ENCODE measurements around the gene PRCD.

Gene PRCD

DNA sequence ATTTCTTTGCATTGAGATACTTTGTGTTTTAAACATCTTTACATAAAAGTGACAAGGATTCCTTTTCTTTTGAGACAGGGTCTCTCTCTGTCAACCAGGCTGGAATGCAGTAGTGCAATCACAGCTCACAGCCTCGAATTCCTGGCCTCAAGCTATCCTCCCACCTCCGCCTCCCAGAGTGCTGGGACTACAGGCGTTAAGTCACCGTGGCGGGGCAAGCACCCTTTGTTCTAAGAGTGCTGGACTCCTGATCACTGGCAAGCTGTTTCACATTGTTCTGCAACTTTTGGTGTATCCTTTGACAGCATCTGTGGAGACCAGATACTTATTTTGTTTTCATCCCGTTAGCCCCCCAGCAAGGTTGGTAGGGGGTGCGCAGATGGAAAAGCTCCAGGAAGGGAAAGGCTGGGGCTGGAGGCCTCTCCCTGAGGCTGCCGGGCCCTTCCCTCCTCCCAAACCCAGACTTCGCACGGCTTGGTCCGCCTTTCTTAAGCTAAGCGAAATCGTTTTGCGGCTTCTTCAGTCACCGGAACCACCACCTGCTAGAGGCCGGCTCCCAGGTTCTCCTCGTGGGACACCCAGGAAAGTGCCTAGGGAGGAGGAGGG, 44.7 kb downstream of the PRCD start:
- Histone ChIP-seq H3K4me1 (ENCODE audit: control insufficient read depth in 1 of 2, insufficient read depth in 2 of 2, low read length in 2 of 2) (peaks cover 0 to 24% of the 10 kb centered on the region in 2 donors), H3K27ac (ENCODE audit: low read length) (no peak overlapping the region)

DNA sequence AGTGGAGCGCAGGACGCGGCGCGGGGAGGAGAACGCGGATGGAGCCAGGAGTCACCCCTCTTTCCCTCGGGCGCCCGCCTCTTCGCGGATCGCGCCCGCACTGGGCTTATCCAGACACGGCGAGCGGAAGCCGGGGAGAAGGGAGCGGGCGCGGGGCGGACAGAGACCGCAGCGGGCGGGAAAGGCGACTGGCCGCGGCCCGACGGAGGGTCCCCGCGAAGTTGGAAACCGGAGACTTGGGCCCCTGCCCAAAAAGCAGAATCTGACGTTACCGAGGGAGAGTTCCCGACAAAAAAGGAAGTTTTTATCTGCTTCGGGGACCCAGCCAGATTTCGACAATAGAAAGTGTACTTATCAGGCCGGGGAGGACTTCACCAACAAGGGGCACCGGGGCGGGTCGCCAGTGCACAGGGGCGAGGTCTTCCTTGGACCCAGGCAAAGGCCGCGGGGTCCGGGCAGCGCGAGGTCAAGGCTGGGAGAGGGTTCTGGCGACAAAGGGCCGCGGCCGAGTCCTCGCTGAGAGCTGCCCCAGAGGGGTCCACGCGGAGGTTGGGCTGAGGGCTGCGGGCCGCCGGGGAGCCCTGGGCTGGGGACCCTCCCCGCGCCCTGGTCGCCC, 45.3 kb downstream of the PRCD start:
- H3K27me3 ChIP-seq (ENCODE audit: low read depth, low read length) = peaks cover 17% of the 10 kb centered on the region
- no peak overlapping the region for H3K27ac ChIP-seq (ENCODE audit: low read length)
- H3K9me3 ChIP-seq (ENCODE audit: control insufficient read depth in 1 of 2, low read length in 2 of 2) = no peaks in the 10 kb centered on the region
- no peaks in the 10 kb centered on the region for H3K36me3 ChIP-seq (ENCODE audit: control insufficient read depth in 1 of 2, insufficient read depth in 2 of 2, low read length in 2 of 2)
- peak overlapping the region; percentile 52 to 78 for H3K4me3 ChIP-seq (ENCODE audit: low read depth in 1 of 2, low read length in 2 of 2)
- H3K4me1 ChIP-seq (ENCODE audit: control insufficient read depth in 1 of 2, insufficient read depth in 2 of 2, low read length in 2 of 2) = peaks cover 0 to 24% of the 10 kb centered on the region in 2 donors

More for the DNA sequence above, 44.7 kb downstream of the PRCD start:
- no peaks in the 10 kb centered on the region for H3K36me3 ChIP-seq (ENCODE audit: control insufficient read depth in 1 of 2, insufficient read depth in 2 of 2, low read length in 2 of 2)
- peaks cover 17% of the 10 kb centered on the region for H3K27me3 ChIP-seq (ENCODE audit: low read depth, low read length)
- peaks cover 0 to 2% of the 10 kb centered on the region in 2 donors for H3K9me3 ChIP-seq (ENCODE audit: control insufficient read depth in 1 of 2, low read length in 2 of 2)
- H3K4me3 ChIP-seq (ENCODE audit: low read depth in 1 of 2, low read length in 2 of 2) = peak overlapping the region; percentile 52 to 78

DNA sequence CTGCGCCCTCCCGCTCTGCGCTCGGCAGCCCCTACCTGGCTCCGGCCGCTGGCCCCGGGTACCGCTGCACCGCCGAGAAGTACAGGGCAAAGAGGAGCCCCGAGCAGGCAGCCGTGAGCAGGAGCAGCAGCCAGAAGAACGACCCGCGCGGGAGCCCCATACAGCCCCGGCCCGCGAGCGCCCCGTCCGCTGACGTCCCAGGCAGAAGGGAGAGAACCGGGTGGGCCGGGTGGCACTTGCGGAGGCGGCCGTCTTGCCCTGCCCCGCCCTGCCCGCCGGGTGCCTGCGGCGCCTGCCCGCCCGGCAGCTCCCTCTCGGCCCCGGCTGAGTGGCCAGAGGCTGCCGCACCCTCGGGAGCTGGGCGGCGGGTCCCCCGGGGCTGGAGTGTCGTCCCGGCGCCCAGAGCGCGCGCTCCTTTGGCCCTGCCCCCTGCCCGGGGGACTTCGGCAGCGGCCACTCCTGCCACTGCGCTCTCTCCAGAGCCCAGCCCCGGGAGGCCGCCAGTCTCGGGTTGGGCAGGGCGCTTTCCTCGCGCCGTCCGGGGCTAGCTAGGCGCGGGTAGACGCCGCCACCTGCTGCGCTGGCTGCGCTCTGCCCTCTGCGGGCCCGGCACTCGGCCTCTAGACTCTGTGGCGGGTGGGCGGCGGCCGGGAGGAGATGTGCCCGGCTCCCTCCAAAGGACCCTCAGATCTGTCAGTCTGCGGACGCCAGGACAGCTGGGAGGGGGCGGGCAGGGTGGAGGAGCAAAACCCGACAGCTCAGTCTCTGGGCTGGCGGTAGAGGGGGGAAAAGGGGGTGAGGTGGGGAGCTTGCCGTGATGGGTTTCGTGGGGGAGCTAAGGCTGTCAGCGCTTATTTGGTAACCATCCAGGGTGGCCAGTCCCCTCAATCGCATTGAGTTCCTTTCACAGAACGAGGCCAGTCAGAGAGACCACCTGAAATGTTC, 46.1 kb downstream of the PRCD start, which contains the start of gene ST6GALNAC2:
Gene ST6GALNAC2, minus strand, starts transcription at position 212 of the 945 bp plus-strand sequence. Its CDS starts 52 bp downstream, at position 160.
- H3K36me3 ChIP-seq (ENCODE audit: control insufficient read depth in 1 of 2, insufficient read depth in 2 of 2, low read length in 2 of 2) = no peaks in the 10 kb centered on the region
- no peaks in the 10 kb centered on the region for H3K9me3 ChIP-seq (ENCODE audit: control insufficient read depth in 1 of 2, low read length in 2 of 2)
- peak within 1 kb of the TSS; percentile 52 to 78 for H3K4me3 ChIP-seq (ENCODE audit: low read depth in 1 of 2, low read length in 2 of 2)
- H3K27me3 ChIP-seq (ENCODE audit: low read depth, low read length) = peaks cover 17% of the 10 kb centered on the region
- H3K27ac ChIP-seq (ENCODE audit: low read length) = no peak within 1 kb of the TSS
- H3K4me1 ChIP-seq (ENCODE audit: control insufficient read depth in 1 of 2, insufficient read depth in 2 of 2, low read length in 2 of 2) = peaks cover 0 to 24% of the 10 kb centered on the region in 2 donors

DNA sequence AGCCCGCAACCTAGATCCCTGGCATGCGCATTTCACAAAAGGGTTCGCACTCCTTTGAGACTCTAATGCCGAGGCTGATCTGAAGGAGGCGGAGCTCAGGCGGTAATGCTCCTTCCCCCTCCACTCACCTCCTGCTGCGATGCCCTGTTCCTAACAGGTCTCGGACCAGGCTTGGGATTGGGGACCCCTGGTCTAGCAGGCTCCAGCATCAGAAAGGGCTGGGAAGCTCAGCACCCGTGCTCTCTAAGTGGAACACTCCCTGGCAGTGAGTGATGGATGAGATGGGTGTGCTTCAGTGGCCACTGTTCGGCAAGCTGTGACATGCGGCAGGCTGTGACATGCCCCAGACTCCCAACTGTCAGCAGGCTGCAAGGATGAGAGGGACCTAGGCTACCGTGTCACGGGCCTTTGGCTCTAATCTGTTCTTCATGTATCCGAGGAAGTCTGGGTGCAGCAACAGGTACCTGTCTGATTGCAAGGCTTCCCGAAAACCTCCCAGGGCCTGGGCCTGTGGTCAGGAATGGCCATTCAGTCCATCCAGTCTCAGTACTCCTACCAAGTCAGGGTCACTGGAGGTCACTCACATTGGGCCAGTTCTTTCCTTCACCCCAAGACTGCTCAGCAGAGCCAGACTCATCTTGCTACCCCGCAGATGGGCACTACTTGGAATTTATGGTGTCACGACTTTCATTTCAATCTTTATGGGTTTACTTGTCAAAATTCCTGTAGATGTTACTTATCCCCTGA, 47.1 kb downstream of the PRCD start:
- H3K36me3 ChIP-seq (ENCODE audit: control insufficient read depth in 1 of 2, insufficient read depth in 2 of 2, low read length in 2 of 2) = no peaks in the 10 kb centered on the region
- H3K4me1 ChIP-seq (ENCODE audit: control insufficient read depth in 1 of 2, insufficient read depth in 2 of 2, low read length in 2 of 2) = peaks cover 0 to 24% of the 10 kb centered on the region in 2 donors
- H3K27ac ChIP-seq (ENCODE audit: low read length) = no peak overlapping the region
- no peak overlapping the region for H3K4me3 ChIP-seq (ENCODE audit: low read depth in 1 of 2, low read length in 2 of 2)
- H3K27me3 ChIP-seq (ENCODE audit: low read depth, low read length) = peaks cover 17% of the 10 kb centered on the region
- H3K9me3 ChIP-seq (ENCODE audit: control insufficient read depth in 1 of 2, low read length in 2 of 2) = no peaks in the 10 kb centered on the region

DNA sequence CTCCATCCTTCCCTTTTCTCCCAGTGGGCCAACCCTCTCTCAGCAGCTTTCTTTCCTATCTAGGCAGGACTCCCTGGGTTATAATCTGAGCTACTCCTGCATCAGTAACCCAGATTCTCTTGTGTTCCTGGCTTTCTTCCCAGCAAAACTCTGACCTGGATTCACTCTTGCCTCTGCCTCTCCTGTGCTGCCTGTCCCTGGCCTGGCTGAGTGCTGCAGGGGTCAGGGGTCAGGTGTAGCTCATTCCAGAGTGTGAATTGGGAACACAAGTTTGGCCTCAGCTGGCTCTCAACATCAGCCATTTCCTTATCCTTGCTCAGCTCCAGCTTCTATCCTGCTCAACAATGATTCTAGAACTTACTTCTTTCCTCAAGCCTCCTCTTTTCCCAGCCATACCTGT, 48.3 kb downstream of the PRCD start:
- no peak overlapping the region for H3K27ac ChIP-seq (ENCODE audit: low read length)
- H3K9me3 ChIP-seq (ENCODE audit: control insufficient read depth in 1 of 2, low read length in 2 of 2) = no peaks in the 10 kb centered on the region

DNA sequence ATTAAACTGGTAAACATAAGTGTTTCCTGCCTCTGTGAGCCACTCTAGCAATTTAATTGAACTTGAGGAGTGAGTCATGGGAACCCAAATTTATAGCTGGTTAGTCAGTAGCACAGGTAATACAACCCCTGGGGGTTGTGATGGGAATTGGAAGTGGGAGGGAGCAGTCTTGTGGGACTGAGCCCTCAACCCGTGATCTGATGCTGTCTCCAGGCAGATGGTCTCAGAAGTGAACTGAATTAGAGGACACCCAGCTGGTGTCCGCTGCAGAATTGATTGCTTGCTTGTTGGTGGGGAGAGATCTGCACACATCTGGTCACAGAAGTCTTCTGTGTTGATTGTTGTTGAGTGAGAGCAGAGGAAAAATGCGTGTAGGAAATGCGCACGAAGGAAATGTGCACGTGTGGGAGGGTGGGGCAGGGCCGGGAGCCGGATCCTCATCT, 53.6 kb downstream of the PRCD start:
- Histone ChIP-seq H3K27ac (ENCODE audit: low read length) (no peak overlapping the region), H3K27me3 (ENCODE audit: low read depth, low read length) (no peaks in the 10 kb centered on the region), H3K9me3 (ENCODE audit: control insufficient read depth in 1 of 2, low read length in 2 of 2) (no peaks in the 10 kb centered on the region), H3K4me3 (ENCODE audit: low read depth in 1 of 2, low read length in 2 of 2) (no peak overlapping the region), H3K4me1 (ENCODE audit: control insufficient read depth in 1 of 2, insufficient read depth in 2 of 2, low read length in 2 of 2) (no peaks in the 10 kb centered on the region), H3K36me3 (ENCODE audit: control insufficient read depth in 1 of 2, insufficient read depth in 2 of 2, low read length in 2 of 2) (no peaks in the 10 kb centered on the region)

More for the DNA sequence above, 48.3 kb downstream of the PRCD start:
- H3K4me1 ChIP-seq (ENCODE audit: control insufficient read depth in 1 of 2, insufficient read depth in 2 of 2, low read length in 2 of 2) = peaks cover 0 to 24% of the 10 kb centered on the region in 2 donors
- H3K36me3 ChIP-seq (ENCODE audit: control insufficient read depth in 1 of 2, insufficient read depth in 2 of 2, low read length in 2 of 2) = no peaks in the 10 kb centered on the region
- no peak overlapping the region for H3K4me3 ChIP-seq (ENCODE audit: low read depth in 1 of 2, low read length in 2 of 2)
- peaks cover 17% of the 10 kb centered on the region for H3K27me3 ChIP-seq (ENCODE audit: low read depth, low read length)

DNA sequence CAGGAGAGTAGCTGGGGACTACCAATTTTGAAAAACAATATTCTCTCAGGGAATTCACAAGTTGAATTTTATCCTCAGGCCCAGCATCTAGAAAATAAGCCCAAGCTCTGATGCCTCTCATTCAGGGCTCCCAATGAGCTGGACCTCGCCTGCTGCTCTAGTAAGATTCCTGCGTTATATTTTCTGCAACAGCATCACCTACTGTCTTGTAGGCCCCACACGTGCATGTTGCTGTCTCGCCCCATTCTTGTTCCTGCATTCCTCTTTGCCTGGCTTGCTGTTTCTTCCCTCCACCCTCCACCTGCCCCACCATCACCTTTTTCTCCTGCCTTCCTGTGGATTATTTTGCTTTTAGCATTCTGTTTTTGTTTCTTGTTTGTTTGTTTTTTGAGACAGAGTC, 54.1 kb downstream of the PRCD start:
- Histone ChIP-seq H3K4me3 (ENCODE audit: low read depth in 1 of 2, low read length in 2 of 2) (no peak overlapping the region), H3K27me3 (ENCODE audit: low read depth, low read length) (no peaks in the 10 kb centered on the region), H3K9me3 (ENCODE audit: control insufficient read depth in 1 of 2, low read length in 2 of 2) (no peaks in the 10 kb centered on the region), H3K36me3 (ENCODE audit: control insufficient read depth in 1 of 2, insufficient read depth in 2 of 2, low read length in 2 of 2) (no peaks in the 10 kb centered on the region), H3K4me1 (ENCODE audit: control insufficient read depth in 1 of 2, insufficient read depth in 2 of 2, low read length in 2 of 2) (no peaks in the 10 kb centered on the region), H3K27ac (ENCODE audit: low read length) (no peak overlapping the region)

DNA sequence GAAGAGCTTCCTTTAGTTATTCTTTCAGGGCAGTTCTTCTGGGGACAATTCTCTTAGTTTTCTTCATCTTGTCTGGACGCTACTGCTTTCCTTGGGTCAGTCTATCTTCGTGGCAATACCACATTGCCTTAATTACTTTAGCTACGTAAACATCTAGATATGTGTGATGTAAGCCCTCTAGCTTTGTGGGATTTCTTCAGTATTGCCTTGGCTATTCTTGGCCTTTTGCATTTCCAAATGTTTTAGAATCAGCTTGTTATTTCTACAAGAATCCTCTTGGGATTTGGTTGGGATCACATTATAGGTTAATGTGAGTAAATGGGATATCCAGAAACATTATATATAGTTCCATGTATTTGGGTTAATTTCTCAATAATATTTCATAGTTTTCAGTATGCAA, 54.8 kb downstream of the PRCD start:
- Histone ChIP-seq H3K9me3 (ENCODE audit: control insufficient read depth in 1 of 2, low read length in 2 of 2) (no peaks in the 10 kb centered on the region), H3K4me1 (ENCODE audit: control insufficient read depth in 1 of 2, insufficient read depth in 2 of 2, low read length in 2 of 2) (no peaks in the 10 kb centered on the region), H3K36me3 (ENCODE audit: control insufficient read depth in 1 of 2, insufficient read depth in 2 of 2, low read length in 2 of 2) (no peaks in the 10 kb centered on the region), H3K27me3 (ENCODE audit: low read depth, low read length) (no peaks in the 10 kb centered on the region), H3K4me3 (ENCODE audit: low read depth in 1 of 2, low read length in 2 of 2) (no peak overlapping the region), H3K27ac (ENCODE audit: low read length) (no peak overlapping the region)

All from muscle layer of duodenum (tissue), 2 donors.